Measurements from ENCODE around the gene PAXX. TPM values are rescaled to one million over a fixed set of nuclear protein-coding genes. Genes with fewer than 3 reads are reported as not detected.
A peak's percentile ranks its signal among the peaks of the same experiment; 100 is the strongest.

PAXX gene
- total and polyA plus RNA-seq, 4 donors: 27.8 to 192 (median 41.0) TPM

DNA sequence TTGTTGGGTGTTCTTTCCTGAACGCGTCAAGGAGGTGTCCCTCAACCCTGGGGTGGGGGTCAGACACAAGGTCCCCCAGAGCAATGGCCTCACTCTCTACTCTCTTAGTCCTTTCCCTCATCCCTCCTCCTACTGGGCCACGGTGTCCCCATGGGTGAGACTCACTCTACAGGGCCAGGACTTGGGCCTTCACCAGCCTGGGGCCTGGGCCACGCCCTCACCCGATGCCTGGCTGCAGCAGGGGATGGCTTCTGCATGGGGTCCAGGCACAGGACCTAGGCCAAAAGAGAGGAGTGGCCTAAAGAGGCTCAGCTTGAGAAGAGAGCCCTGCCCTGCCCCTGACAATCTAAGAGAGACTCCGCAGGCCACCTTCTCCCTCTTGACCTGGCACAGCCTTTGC is 34.3 kb upstream of the PAXX start:
- ATAC-seq (ENCODE audit: low FRiP score) (no peak), DNase-seq (no peak)
- no peaks in the 10 kb centered on the region for H3K4me1 ChIP-seq (ENCODE audit: control insufficient read depth in 1 of 2, insufficient read depth in 2 of 2, low read length in 2 of 2)
- H3K27ac ChIP-seq (ENCODE audit: low read depth in 1 of 2, low read length in 2 of 2): no peak overlapping the region
- no peaks in the 10 kb centered on the region for H3K36me3 ChIP-seq (ENCODE audit: control insufficient read depth in 1 of 2, insufficient read depth in 2 of 2, low read length in 1 of 2)
- no peak overlapping the region for H3K4me3 ChIP-seq (ENCODE audit: low read length in 2 of 2)
- no peaks in the 10 kb centered on the region for H3K27me3 ChIP-seq (ENCODE audit: control insufficient read depth in 1 of 2, insufficient read depth in 2 of 2, low read length in 1 of 2)
- intact Hi-C loops (cut with DNase I): no loop called here
- WGBS, 2 donors: 92 to 95% methylated on average over 6 of the region's 6 CpGs
- H3K9me3 ChIP-seq (ENCODE audit: control insufficient read depth, low read length): no peaks in the 10 kb centered on the region

- Histone ChIP-seq H3K4me1 (ENCODE audit: control insufficient read depth in 1 of 2, insufficient read depth in 2 of 2, low read length in 2 of 2) (no peaks in the 10 kb centered on the region), H3K27me3 (ENCODE audit: control insufficient read depth in 1 of 2, insufficient read depth in 2 of 2, low read length in 1 of 2) (no peaks in the 10 kb centered on the region), H3K27ac (ENCODE audit: low read depth in 1 of 2, low read length in 2 of 2) (no peak overlapping the region), H3K4me3 (ENCODE audit: low read length in 2 of 2) (no peak overlapping the region), H3K9me3 (ENCODE audit: control insufficient read depth, low read length) (no peaks in the 10 kb centered on the region), H3K36me3 (ENCODE audit: control insufficient read depth in 1 of 2, insufficient read depth in 2 of 2, low read length in 1 of 2) (no peaks in the 10 kb centered on the region)
- WGBS, 2 donors: 90 to 98% methylated on average over 7 of the region's 7 CpGs
- DNase-seq (no peak), ATAC-seq (ENCODE audit: low FRiP score) (no peak)
- intact Hi-C loops (cut with DNase I): no loop called here
Observed at GRCh38 chr9:136958473-136958872, 33.7 kb upstream of the PAXX start.

GRCh38 chr9:136958898-136959850 is 33.0 kb upstream of the PAXX start:
- ATAC-seq (ENCODE audit: low FRiP score) (no peak), DNase-seq (no peak)
- WGBS, 2 donors: 93 to 94% methylated on average over 27 to 28 of the region's 28 CpGs
- Histone ChIP-seq H3K27me3 (ENCODE audit: control insufficient read depth in 1 of 2, insufficient read depth in 2 of 2, low read length in 1 of 2) (no peaks in the 10 kb centered on the region), H3K27ac (ENCODE audit: low read depth in 1 of 2, low read length in 2 of 2) (no peak overlapping the region), H3K9me3 (ENCODE audit: control insufficient read depth, low read length) (no peaks in the 10 kb centered on the region), H3K36me3 (ENCODE audit: control insufficient read depth in 1 of 2, insufficient read depth in 2 of 2, low read length in 1 of 2) (no peaks in the 10 kb centered on the region), H3K4me1 (ENCODE audit: control insufficient read depth in 1 of 2, insufficient read depth in 2 of 2, low read length in 2 of 2) (no peaks in the 10 kb centered on the region), H3K4me3 (ENCODE audit: low read length in 2 of 2) (no peak overlapping the region)
- intact Hi-C loops (cut with DNase I): no loop called here

DNA sequence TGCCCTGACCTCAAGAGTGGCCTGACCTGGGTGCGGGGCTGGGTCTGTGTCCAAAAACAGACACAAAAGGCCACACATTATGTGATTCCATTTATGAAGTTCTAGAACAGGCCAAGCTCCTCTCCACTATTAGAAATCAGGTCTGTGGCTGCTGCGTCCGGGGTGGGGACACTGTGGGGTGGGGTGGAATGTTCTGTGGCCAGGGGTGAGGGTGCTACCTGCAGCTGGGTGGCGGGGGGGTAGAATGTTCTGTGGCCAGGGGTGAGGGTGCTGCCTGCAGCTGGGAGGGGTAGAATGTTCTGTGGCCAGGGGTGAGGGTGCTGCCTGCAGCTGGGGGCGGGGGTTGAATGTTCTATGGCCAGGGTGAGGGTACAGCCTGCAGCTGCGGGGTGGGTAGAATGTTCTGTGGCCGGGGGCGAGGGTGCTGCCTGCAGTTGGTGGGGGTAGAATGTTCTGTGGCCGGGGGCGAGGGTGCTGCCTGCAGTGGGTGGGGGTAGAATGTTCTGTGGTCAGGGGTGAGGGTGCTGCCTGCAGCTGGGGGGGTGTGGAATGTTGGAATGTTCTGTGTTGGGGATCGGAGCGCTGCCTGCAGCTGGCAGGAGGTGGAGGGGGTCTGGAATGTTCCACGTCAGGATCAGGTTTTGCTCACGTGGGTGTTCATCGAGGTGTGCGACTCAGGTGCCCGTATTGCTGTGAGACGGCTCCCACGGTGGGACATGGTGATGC is 31.8 kb upstream of the PAXX start:
- no peak for ATAC-seq (ENCODE audit: low FRiP score)
- H3K4me1 ChIP-seq (ENCODE audit: control insufficient read depth in 1 of 2, insufficient read depth in 2 of 2, low read length in 2 of 2): no peaks in the 10 kb centered on the region
- H3K4me3 ChIP-seq (ENCODE audit: low read length in 2 of 2): no peak overlapping the region
- H3K36me3 ChIP-seq (ENCODE audit: control insufficient read depth in 1 of 2, insufficient read depth in 2 of 2, low read length in 1 of 2): no peaks in the 10 kb centered on the region
- no peak for DNase-seq
- H3K9me3 ChIP-seq (ENCODE audit: control insufficient read depth, low read length): no peaks in the 10 kb centered on the region
- 84 to 87% methylated on average over 19 of the region's 19 CpGs for WGBS, 2 donors
- intact Hi-C loops (cut with DNase I): no loop called here
- no peaks in the 10 kb centered on the region for H3K27me3 ChIP-seq (ENCODE audit: control insufficient read depth in 1 of 2, insufficient read depth in 2 of 2, low read length in 1 of 2)
- H3K27ac ChIP-seq (ENCODE audit: low read depth in 1 of 2, low read length in 2 of 2): no peak overlapping the region

GRCh38 chr9:136960938-136961275 is 31.3 kb upstream of the PAXX start:
- DNase-seq (no peak), ATAC-seq (ENCODE audit: low FRiP score) (no peak)
- intact Hi-C loops (cut with DNase I): no loop called here
- no peak overlapping the region for H3K4me3 ChIP-seq (ENCODE audit: low read length in 2 of 2)
- H3K4me1 ChIP-seq (ENCODE audit: control insufficient read depth in 1 of 2, insufficient read depth in 2 of 2, low read length in 2 of 2): no peaks in the 10 kb centered on the region
- H3K9me3 ChIP-seq (ENCODE audit: control insufficient read depth, low read length): no peaks in the 10 kb centered on the region
- no peaks in the 10 kb centered on the region for H3K27me3 ChIP-seq (ENCODE audit: control insufficient read depth in 1 of 2, insufficient read depth in 2 of 2, low read length in 1 of 2)
- H3K36me3 ChIP-seq (ENCODE audit: control insufficient read depth in 1 of 2, insufficient read depth in 2 of 2, low read length in 1 of 2): no peaks in the 10 kb centered on the region
- no peak overlapping the region for H3K27ac ChIP-seq (ENCODE audit: low read depth in 1 of 2, low read length in 2 of 2)
- WGBS, 2 donors: 69 to 73% methylated on average over 15 of the region's 15 CpGs

DNA sequence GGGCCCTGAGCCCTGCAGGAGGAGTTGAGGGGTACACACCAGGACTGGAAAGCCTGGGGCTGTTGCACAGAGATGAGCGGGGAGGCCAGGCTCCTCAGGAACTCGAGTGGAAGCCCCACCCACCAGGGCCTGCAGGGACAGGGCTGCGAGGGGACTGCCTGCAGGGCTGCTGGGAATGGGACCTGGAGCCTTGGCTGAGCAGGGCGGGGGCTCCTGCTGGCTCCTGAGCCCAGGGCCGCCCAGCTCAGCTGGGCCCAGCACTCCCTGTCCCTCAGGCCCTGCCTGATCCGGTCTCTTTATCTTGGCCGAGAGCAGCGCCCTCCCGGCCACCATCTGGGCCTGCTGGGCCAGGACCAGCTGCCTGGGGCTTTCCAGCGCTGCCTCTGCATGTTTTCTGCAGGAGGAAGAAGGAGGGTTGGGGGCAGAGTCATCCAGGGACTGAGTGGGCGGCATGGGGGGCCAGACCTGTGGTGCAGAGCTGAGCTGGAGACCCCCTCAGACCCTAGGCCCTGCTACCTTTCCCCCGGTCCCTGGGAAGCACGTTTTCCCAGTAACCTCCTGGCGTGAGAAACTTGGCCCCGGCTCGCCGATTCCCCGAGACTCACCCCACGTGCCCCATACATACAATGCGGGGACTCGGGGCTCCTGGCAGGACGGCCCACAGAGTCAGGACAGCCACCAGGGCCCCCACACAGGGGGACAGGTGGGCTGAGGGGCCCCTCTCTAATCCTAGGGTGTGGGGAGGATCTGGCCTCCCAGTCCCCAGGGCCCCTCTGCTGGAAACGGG is 30.8 kb upstream of the PAXX start:
- WGBS, 2 donors: 6 to 12% methylated on average over 21 to 23 of the region's 23 CpGs
- Histone ChIP-seq H3K27ac (ENCODE audit: low read depth in 1 of 2, low read length in 2 of 2) (no peak overlapping the region), H3K9me3 (ENCODE audit: control insufficient read depth, low read length) (no peaks in the 10 kb centered on the region), H3K27me3 (ENCODE audit: control insufficient read depth in 1 of 2, insufficient read depth in 2 of 2, low read length in 1 of 2) (no peaks in the 10 kb centered on the region), H3K4me3 (ENCODE audit: low read length in 2 of 2) (no peak overlapping the region), H3K4me1 (ENCODE audit: control insufficient read depth in 1 of 2, insufficient read depth in 2 of 2, low read length in 2 of 2) (no peaks in the 10 kb centered on the region), H3K36me3 (ENCODE audit: control insufficient read depth in 1 of 2, insufficient read depth in 2 of 2, low read length in 1 of 2) (no peaks in the 10 kb centered on the region)
- intact Hi-C loops (cut with DNase I): no loop called here
- DNase-seq (peak in 1 of 2 donors; percentile 81), ATAC-seq (ENCODE audit: low FRiP score) (peak; percentile 80)

GRCh38 chr9:136962163-136962562 is 30.1 kb upstream of the PAXX start:
- Histone ChIP-seq H3K36me3 (ENCODE audit: control insufficient read depth in 1 of 2, insufficient read depth in 2 of 2, low read length in 1 of 2) (no peaks in the 10 kb centered on the region), H3K27ac (ENCODE audit: low read depth in 1 of 2, low read length in 2 of 2) (no peak overlapping the region), H3K27me3 (ENCODE audit: control insufficient read depth in 1 of 2, insufficient read depth in 2 of 2, low read length in 1 of 2) (no peaks in the 10 kb centered on the region), H3K4me3 (ENCODE audit: low read length in 2 of 2) (no peak overlapping the region), H3K9me3 (ENCODE audit: control insufficient read depth, low read length) (no peaks in the 10 kb centered on the region), H3K4me1 (ENCODE audit: control insufficient read depth in 1 of 2, insufficient read depth in 2 of 2, low read length in 2 of 2) (no peaks in the 10 kb centered on the region)
- WGBS, 2 donors: 94 to 98% methylated on average over 9 of the region's 9 CpGs
- no peak for ATAC-seq (ENCODE audit: low FRiP score)
- DNase-seq: no peak
- intact Hi-C loops (cut with DNase I): no loop called here

DNA sequence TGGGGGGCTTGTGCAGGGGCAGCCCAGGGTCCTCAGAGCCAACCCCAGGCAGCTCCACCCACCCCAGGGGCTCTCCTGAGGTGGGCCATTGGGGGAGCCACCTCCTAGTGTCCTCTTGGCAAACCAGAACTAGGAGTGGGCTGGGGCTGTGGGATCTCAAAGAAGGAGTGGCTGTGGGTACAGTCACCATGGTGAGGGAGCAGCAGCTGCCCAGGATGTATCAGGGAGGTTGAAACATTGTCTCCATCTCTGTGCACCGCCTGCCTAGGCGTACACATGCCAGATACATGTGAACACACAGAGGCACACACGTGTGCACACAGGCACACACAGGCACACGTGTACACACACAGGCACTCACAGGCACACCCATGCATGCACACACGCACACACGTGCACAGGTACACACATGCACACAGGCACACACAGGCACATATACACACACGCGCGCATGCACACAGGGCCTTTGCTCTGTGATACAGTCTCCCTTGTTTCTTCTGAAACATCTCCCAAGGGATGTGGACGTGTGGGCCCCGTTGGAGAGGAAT is 29.4 kb upstream of the PAXX start:
- DNase-seq (no peak), ATAC-seq (ENCODE audit: low FRiP score) (no peak)
- Histone ChIP-seq H3K4me3 (ENCODE audit: low read length in 2 of 2) (no peak overlapping the region), H3K9me3 (ENCODE audit: control insufficient read depth, low read length) (no peaks in the 10 kb centered on the region), H3K36me3 (ENCODE audit: control insufficient read depth in 1 of 2, insufficient read depth in 2 of 2, low read length in 1 of 2) (no peaks in the 10 kb centered on the region), H3K27ac (ENCODE audit: low read depth in 1 of 2, low read length in 2 of 2) (no peak overlapping the region), H3K4me1 (ENCODE audit: control insufficient read depth in 1 of 2, insufficient read depth in 2 of 2, low read length in 2 of 2) (no peaks in the 10 kb centered on the region), H3K27me3 (ENCODE audit: control insufficient read depth in 1 of 2, insufficient read depth in 2 of 2, low read length in 1 of 2) (no peaks in the 10 kb centered on the region)
- intact Hi-C loops (cut with DNase I): no loop called here
- 72 to 75% methylated on average over 11 of the region's 11 CpGs for WGBS, 2 donors
